Right atrium auricular region (tissue), 2 donors: ENCODE measurements around the gene ZAR1L. TPM values are rescaled to one million over a fixed set of nuclear protein-coding genes. Genes with fewer than 3 reads are reported as not detected.
"Not testable (repeated sequence)": the region's sequence is repeated elsewhere in the genome, so short reads cannot be mapped to it uniquely, and the experiment has no call there.

Experiments used
- DNase-seq: peaks from one replicate; pipeline ENCODE4 v3.0.0-alpha.2; 2019; ENCODE audit warnings: low spot score
- H3K27ac ChIP-seq, 2 donors: fragments of 200-600 bp; sonication (generic); 1 replicate in 1 of 2; 2 replicates in 1 of 2; pipeline ENCODE4 v1.5.1; 2016 to 2019
- H3K27me3 ChIP-seq, 2 donors: fragments of 200-600 bp; sonication (generic); one replicate each; pipeline versions ENCODE4 v1.5.1 to v1.6.0; 2017 to 2019
- H3K36me3 ChIP-seq: fragments of 200-600 bp; sonication (generic); one replicate; pipeline ENCODE4 v1.5.1; 2016
- H3K4me1 ChIP-seq, 2 donors: fragments of 200-600 bp; sonication (generic); one replicate each; pipeline versions ENCODE4 v1.5.1 to v1.6.0; 2017 to 2019
- H3K4me3 ChIP-seq, 2 donors: fragments of 200-600 bp; sonication (generic); 1 replicate in 1 of 2; 2 replicates in 1 of 2; pipeline ENCODE4 v1.5.1; 2017 to 2019; ENCODE audit warnings: mild to moderate bottlenecking in 1 of 2, moderate library complexity in 1 of 2
- H3K9me3 ChIP-seq, 2 donors: fragments of 200-600 bp; sonication (generic); one replicate each; pipeline ENCODE4 v1.5.1; 2019
- CTCF ChIP-seq, 2 donors: fragments of 200-600 bp; sonication (generic); IDR thresholded peaks; one replicate each; pipeline ENCODE4 v1.5.1; 2019; ENCODE audit warnings: antibody characterized with exemption in 2 of 2
- total RNA-seq, 2 donors: library from RNA; depleted of rRNA; stranded (reverse); fragments of >200 nt; gene quantifications; one replicate each; pipeline ENCODE4 v1.1.0, GENCODE V29; 2016

The ZAR1L gene
- not detected for total RNA-seq

- H3K27ac ChIP-seq: peak within 1 kb of the TSS; percentile 93 to 95
- H3K27me3 ChIP-seq: no peaks in the 10 kb centered on the region
- no peaks in the 10 kb centered on the region for H3K9me3 ChIP-seq
- H3K36me3 ChIP-seq: no peaks in the 10 kb centered on the region
- peak within 1 kb of the TSS; percentile 48 to 82 for H3K4me3 ChIP-seq
- H3K4me1 ChIP-seq: peaks cover 0 to 13% of the 10 kb centered on the region in 2 donors
- peak; percentile 92 for DNase-seq
- peak in 1 of 2 donors; percentile 33 for TF ChIP-seq CTCF (IDR thresholded peaks at IDR 0.05)
Measured at GRCh38 chr13:32315238-32316027, at the start of gene ZAR1L, which contains the start of gene BRCA2. Gene ZAR1L (minus strand): TSS chr13:32315363. CDS start chr13:32311925, 3,438 bp downstream. Gene BRCA2 (plus strand): TSS chr13:32315508. CDS start chr13:32316461, 953 bp downstream.

- no peaks in the 10 kb centered on the region for H3K36me3 ChIP-seq
- no peaks in the 10 kb centered on the region for H3K4me1 ChIP-seq
- no peaks in the 10 kb centered on the region for H3K9me3 ChIP-seq
- H3K4me3 ChIP-seq: no peak overlapping the region
- DNase-seq: no peak
- no peaks in the 10 kb centered on the region for H3K27me3 ChIP-seq
- TF ChIP-seq CTCF (IDR thresholded peaks at IDR 0.05): no peak
- no peak overlapping the region for H3K27ac ChIP-seq
Measured at GRCh38 chr13:32362574-32362973, 47.4 kb upstream of the ZAR1L start.

GRCh38 chr13:32355935-32356334 lies 40.8 kb upstream of the ZAR1L start:
- not testable (repeated sequence) for H3K36me3 ChIP-seq, H3K4me1 ChIP-seq, H3K4me3 ChIP-seq, H3K9me3 ChIP-seq, H3K27ac ChIP-seq, H3K27me3 ChIP-seq, DNase-seq

- H3K27me3 ChIP-seq: no peaks in the 10 kb centered on the region
- H3K4me1 ChIP-seq: no peaks in the 10 kb centered on the region
- no peak for DNase-seq
- no peaks in the 10 kb centered on the region for H3K9me3 ChIP-seq
- no peak overlapping the region for H3K4me3 ChIP-seq
- no peak for TF ChIP-seq CTCF (IDR thresholded peaks at IDR 0.05)
- no peak overlapping the region for H3K27ac ChIP-seq
- H3K36me3 ChIP-seq: no peaks in the 10 kb centered on the region
Measured at GRCh38 chr13:32354040-32354439, 38.9 kb upstream of the ZAR1L start.

- not testable (repeated sequence) for DNase-seq, H3K9me3 ChIP-seq, H3K36me3 ChIP-seq
Measured at GRCh38 chr13:32350839-32351441, 35.8 kb upstream of the ZAR1L start.

GRCh38 chr13:32347651-32348050 lies 32.5 kb upstream of the ZAR1L start:
- DNase-seq: no peak
- H3K4me1 ChIP-seq: no peaks in the 10 kb centered on the region
- H3K9me3 ChIP-seq: no peaks in the 10 kb centered on the region
- H3K27ac ChIP-seq: no peak overlapping the region
- TF ChIP-seq CTCF (IDR thresholded peaks at IDR 0.05): no peak
- no peak overlapping the region for H3K4me3 ChIP-seq
- no peaks in the 10 kb centered on the region for H3K36me3 ChIP-seq
- no peaks in the 10 kb centered on the region for H3K27me3 ChIP-seq

More at GRCh38 chr13:32350839-32351441, 35.8 kb upstream of the ZAR1L start:
- not testable (repeated sequence) for H3K4me3 ChIP-seq, H3K27ac ChIP-seq, H3K27me3 ChIP-seq, H3K4me1 ChIP-seq
